Vagina (tissue), 2 donors: ENCODE measurements around the gene DPYSL4. TPM values are rescaled to one million over a fixed set of nuclear protein-coding genes. Genes with fewer than 3 reads are reported as not detected.

Experiments
- DNase-seq, 2 donors: peaks; one replicate each; pipeline ENCODE4 v3.0.0-alpha.2; 2017; ENCODE audit errors: extremely low spot score in 2 of 2
- H3K27ac ChIP-seq: fragments of 200-600 bp; sonication (generic); one replicate; pipeline ENCODE4 v1.5.1; 2019
- H3K27me3 ChIP-seq: fragments of 200-600 bp; sonication (generic); one replicate; pipeline ENCODE4 v1.5.1; 2019
- H3K36me3 ChIP-seq, 2 donors: fragments of 200-600 bp; sonication (generic); one replicate each; pipeline ENCODE4 v1.5.1; 2017 to 2019
- H3K4me1 ChIP-seq: fragments of 200-600 bp; sonication (generic); one replicate; pipeline ENCODE4 v1.5.1; 2019
- H3K4me3 ChIP-seq, 2 donors: fragments of 200-600 bp; sonication (generic); 1 replicate in 1 of 2; 2 replicates in 1 of 2; pipeline ENCODE4 v1.5.1; 2016 to 2019
- H3K9me3 ChIP-seq: fragments of 200-600 bp; sonication (generic); one replicate; pipeline ENCODE4 v1.5.1; 2019
- POLR2A ChIP-seq, 2 donors: fragments of 450-650 bp; IDR thresholded peaks; one replicate each; pipeline ENCODE4 v1.6.1; 2017; ENCODE audit warnings: antibody characterized with exemption in 2 of 2, mild to moderate bottlenecking in 2 of 2, moderate library complexity in 2 of 2
- POLR2AphosphoS5 ChIP-seq, 2 donors: sonication (generic); formaldehyde crosslinking; IDR thresholded peaks; one replicate each; pipeline ENCODE4 v1.9.0; 2017; ENCODE audit warnings: antibody characterized with exemption in 2 of 2, mild to moderate bottlenecking in 2 of 2, low read depth in 1 of 2; ENCODE audit not compliant: insufficient read depth in 1 of 2
- intact Hi-C: fragments of 100-400 bp; cut with DNase I; formaldehyde crosslinking; loops from one replicate; pipeline ENCODE4 v1.15.1; 2023
- total RNA-seq: library from RNA; depleted of rRNA; stranded (reverse); fragments of >200 nt; gene quantifications from one replicate; pipeline ENCODE4 v1.2.3, GENCODE V29; 2016
- TF ChIP-seq, protein P1 (sequence below), 3 experiments: fragments of 450-650 bp in 2 of 3; fragments of 200-600 bp in 1 of 3; sonication (generic) in 1 of 3; IDR thresholded peaks; one replicate each; pipeline ENCODE4 v1.5.1; 2017 to 2019; ENCODE audit warnings: antibody characterized with exemption in 3 of 3, mild to moderate bottlenecking in 2 of 3, moderate library complexity in 2 of 3

DPYSL4 gene
- total RNA-seq, 1 donor from 2014 or later, result 0.49 TPM

DNA sequence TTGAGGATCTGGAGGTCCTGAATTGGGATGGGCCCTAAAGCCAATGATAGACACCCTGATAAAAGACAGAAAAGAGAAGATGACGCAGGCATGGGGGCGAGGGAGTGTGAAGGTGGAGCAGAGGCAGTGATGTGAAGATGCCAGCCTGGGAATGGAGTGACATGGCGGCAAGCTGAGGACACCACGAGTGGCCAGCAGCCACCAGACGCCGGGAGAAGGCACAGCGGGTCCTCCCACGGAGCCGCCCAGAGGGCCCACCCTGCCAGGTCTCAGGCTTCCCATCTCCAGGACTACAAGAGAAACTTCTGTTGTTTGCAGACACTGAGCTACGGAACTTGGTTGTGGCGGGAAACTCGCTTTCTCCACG lies 44.9 kb downstream of the DPYSL4 start:
- H3K27me3 ChIP-seq, result no peaks in the 10 kb centered on the region
- intact Hi-C loops, result no loop called here
- no peaks in the 10 kb centered on the region for H3K36me3 ChIP-seq
- no peak overlapping the region for H3K4me3 ChIP-seq
- no peak overlapping the region for H3K27ac ChIP-seq
- no peaks in the 10 kb centered on the region for H3K9me3 ChIP-seq
- no peak for TF ChIP-seq POLR2AphosphoS5 (IDR thresholded peaks at IDR 0.05; ENCODE audit: insufficient read depth in 1 of 2, low read depth in 1 of 2)
- TF ChIP-seq POLR2A (IDR thresholded peaks at IDR 0.05), result no peak
- TF ChIP-seq, protein P1, sequence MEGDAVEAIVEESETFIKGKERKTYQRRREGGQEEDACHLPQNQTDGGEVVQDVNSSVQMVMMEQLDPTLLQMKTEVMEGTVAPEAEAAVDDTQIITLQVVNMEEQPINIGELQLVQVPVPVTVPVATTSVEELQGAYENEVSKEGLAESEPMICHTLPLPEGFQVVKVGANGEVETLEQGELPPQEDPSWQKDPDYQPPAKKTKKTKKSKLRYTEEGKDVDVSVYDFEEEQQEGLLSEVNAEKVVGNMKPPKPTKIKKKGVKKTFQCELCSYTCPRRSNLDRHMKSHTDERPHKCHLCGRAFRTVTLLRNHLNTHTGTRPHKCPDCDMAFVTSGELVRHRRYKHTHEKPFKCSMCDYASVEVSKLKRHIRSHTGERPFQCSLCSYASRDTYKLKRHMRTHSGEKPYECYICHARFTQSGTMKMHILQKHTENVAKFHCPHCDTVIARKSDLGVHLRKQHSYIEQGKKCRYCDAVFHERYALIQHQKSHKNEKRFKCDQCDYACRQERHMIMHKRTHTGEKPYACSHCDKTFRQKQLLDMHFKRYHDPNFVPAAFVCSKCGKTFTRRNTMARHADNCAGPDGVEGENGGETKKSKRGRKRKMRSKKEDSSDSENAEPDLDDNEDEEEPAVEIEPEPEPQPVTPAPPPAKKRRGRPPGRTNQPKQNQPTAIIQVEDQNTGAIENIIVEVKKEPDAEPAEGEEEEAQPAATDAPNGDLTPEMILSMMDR (IDR thresholded peaks at IDR 0.05), result no peak
- no peak for DNase-seq
- H3K4me1 ChIP-seq, result peaks cover 9% of the 10 kb centered on the region

DNA sequence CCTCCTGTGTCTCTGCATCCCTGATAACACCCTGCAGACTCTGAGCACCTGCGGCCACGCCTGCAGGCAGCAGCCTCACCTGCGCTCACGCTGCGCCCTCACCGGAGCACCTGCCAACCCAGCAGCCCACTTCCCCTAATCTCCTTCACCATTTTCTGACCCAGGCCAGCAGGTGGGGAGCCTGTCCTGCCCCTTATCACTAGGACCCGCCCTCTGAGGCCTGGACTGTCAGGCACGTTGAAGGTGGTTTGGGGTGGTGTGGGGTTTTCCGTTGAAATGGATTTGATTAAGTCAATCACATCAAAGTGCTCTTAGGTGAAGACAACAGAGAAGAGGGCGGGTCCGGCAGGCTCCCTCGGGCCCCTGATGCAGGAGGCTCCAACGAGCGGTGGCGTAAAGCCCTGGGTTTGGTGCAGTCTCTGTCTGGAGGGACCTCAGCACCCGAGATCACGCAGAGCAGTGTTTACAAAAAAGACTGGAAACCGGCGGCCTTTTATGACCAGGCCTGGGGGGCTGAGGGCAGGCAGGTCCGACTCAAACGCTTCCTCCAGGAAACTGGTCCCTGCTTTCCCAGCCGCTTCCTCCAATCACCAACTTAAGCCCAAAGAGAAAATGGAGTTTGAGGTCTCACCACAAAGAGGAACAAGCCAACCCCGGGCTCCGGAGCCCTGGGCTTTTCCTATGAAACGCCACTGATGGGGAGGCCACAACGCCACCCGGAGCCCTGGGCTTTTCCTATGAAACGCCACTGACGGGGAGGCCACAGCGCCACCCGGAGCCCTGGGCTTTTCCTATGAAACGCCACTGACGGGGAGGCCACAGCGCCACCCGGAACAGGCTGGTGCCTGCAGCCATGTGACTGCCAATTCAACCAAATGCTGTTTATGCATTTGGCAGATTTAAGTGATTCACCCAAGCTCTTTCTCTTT lies 45.5 kb downstream of the DPYSL4 start:
- intact Hi-C loops, result no loop called here
- H3K4me3 ChIP-seq, result no peak overlapping the region
- H3K27ac ChIP-seq, result no peak overlapping the region
- H3K36me3 ChIP-seq, result no peaks in the 10 kb centered on the region
- TF ChIP-seq POLR2AphosphoS5 (IDR thresholded peaks at IDR 0.05; ENCODE audit: insufficient read depth in 1 of 2, low read depth in 1 of 2), result no peak
- no peak for TF ChIP-seq POLR2A (IDR thresholded peaks at IDR 0.05)
- TF ChIP-seq, protein P1 (IDR thresholded peaks at IDR 0.05), result no peak
- peaks cover 9% of the 10 kb centered on the region for H3K4me1 ChIP-seq
- H3K27me3 ChIP-seq, result no peaks in the 10 kb centered on the region
- no peak for DNase-seq
- no peaks in the 10 kb centered on the region for H3K9me3 ChIP-seq

DNA sequence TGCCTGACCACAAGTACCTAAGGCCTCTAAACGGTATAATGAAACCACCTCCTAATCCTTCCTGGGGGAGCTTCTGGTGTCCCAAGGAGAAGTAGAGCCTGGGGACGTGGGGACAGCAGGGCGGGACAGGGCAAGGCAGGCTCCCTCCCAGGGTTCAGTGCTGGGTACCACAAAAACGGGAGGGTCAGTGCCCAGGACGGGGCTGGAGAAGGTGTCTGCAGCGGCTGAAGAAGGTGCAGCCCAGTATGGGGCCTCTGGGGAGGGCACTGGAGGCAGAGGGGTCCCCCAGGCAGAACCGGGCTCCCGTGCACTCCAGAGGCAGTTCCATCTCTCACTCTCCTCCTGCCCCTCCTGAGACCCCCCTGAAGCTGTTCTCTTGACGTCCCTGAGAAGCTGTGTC lies 46.2 kb downstream of the DPYSL4 start:
- Histone ChIP-seq H3K27me3 (no peaks in the 10 kb centered on the region), H3K4me1 (peaks cover 9% of the 10 kb centered on the region), H3K4me3 (no peak overlapping the region), H3K27ac (no peak overlapping the region), H3K36me3 (no peaks in the 10 kb centered on the region), H3K9me3 (no peaks in the 10 kb centered on the region)
- DNase-seq, result no peak
- intact Hi-C loops, result no loop called here
- no peak for TF ChIP-seq POLR2A (IDR thresholded peaks at IDR 0.05)
- TF ChIP-seq, protein P1 (IDR thresholded peaks at IDR 0.05), result no peak
- TF ChIP-seq POLR2AphosphoS5 (IDR thresholded peaks at IDR 0.05; ENCODE audit: insufficient read depth in 1 of 2, low read depth in 1 of 2), result no peak

DNA sequence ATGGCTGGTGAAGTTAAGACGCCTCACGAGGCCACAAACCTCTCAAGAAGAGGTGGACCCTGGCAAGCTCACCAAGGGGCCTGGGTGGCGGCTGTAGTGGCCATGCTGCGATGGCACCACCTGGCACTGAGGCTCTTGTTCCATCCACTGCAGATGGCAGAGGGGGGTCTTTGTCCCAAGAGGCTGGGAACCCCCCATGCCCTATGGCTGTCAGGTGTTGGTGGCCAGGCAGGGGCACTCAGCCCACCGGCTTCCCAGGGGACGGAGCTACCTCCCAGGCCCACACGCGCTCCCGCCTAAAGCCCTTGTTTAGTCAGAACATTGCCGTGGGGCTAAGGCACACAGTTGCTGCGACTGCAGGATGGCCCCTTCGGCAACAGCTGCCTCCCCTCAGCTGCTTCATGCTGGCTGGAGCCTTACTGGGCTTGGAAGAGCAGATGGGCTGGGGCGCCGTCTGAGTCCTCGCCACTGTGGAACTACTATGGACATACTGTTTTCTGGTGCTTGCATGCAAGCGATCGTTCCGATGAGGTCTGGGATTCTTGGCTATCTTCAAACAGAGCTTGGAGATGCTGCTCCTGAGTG lies 46.8 kb downstream of the DPYSL4 start:
- Histone ChIP-seq H3K27me3 (no peaks in the 10 kb centered on the region), H3K4me3 (no peak overlapping the region), H3K9me3 (no peaks in the 10 kb centered on the region), H3K36me3 (no peaks in the 10 kb centered on the region), H3K27ac (no peak overlapping the region), H3K4me1 (peaks cover 9% of the 10 kb centered on the region)
- DNase-seq, result no peak
- TF ChIP-seq POLR2AphosphoS5 (IDR thresholded peaks at IDR 0.05; ENCODE audit: insufficient read depth in 1 of 2, low read depth in 1 of 2), result no peak
- TF ChIP-seq, protein P1 (IDR thresholded peaks at IDR 0.05), result no peak
- no peak for TF ChIP-seq POLR2A (IDR thresholded peaks at IDR 0.05)
- intact Hi-C loops, result no loop called here

DNA sequence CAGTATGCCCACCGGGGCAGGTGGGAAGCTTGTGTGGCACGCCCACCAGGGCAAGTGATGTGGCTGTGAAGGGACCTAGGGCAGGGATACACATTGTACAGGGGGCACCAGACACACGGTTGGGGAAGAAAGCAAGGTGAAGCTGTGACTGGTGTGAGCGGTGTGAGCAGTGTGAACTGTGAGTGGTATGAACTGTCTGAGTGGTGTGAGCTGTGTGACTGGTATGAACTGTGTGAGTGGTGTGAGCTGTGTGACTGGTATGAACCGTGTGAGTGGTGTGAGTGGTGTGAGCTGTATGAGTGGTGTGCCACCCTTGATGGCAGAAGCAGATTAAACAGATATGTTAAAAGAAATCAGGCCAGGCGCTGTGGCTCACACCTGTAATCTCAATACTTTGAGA lies 48.1 kb downstream of the DPYSL4 start:
- intact Hi-C loops, result no loop called here

More for the DNA sequence above, 48.1 kb downstream of the DPYSL4 start:
- no peak for DNase-seq
- no peak for TF ChIP-seq POLR2A (IDR thresholded peaks at IDR 0.05)
- no peak for TF ChIP-seq POLR2AphosphoS5 (IDR thresholded peaks at IDR 0.05; ENCODE audit: insufficient read depth in 1 of 2, low read depth in 1 of 2)
- TF ChIP-seq, protein P1 (IDR thresholded peaks at IDR 0.05), result no peak
- H3K36me3 ChIP-seq, result no peaks in the 10 kb centered on the region
- H3K9me3 ChIP-seq, result no peaks in the 10 kb centered on the region
- H3K4me1 ChIP-seq, result peaks cover 9% of the 10 kb centered on the region
- no peak overlapping the region for H3K27ac ChIP-seq
- no peak overlapping the region for H3K4me3 ChIP-seq
- H3K27me3 ChIP-seq, result no peaks in the 10 kb centered on the region
